Measurements from ENCODE around the gene COL12A1. TPM values are rescaled to one million over a fixed set of nuclear protein-coding genes. Genes with fewer than 3 reads are reported as not detected.

COL12A1 gene
- total RNA-seq, 2 donors from 2014 or later, result 0.13 to 0.64 TPM

DNA sequence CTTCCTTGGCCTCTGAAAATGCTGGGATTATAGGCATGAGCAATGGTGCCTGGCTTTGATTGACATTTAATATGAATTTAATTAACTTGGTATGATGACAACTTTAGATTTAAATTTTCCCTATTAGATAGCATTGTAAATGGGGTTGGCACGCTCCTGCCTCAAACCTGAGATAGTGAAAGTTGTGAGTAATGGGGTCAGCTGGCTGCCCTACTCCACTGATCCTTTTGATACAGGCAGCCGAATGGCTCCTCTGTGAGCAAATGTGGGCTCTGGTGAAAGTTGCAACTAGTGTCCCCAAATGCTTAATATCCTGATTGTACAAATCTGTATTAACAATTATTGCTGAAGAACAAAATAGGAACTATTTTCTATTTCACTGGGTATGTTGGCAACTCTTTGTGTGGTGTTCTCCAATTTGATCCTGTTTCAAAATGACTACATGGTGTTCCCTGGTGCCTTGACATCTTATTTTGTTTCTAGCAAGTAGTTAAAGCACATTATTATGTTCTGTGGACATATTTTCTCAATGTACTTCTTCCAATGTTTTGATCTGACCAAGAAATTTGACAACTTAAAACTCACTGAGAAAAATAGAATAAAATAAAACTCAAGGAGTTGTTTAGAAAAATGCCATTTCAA lies 97.4 kb downstream of the COL12A1 start:
- Histone ChIP-seq H3K27ac (ENCODE audit: low read depth, low read length) (no peak overlapping the region), H3K27me3 (ENCODE audit: control insufficient read depth, insufficient read depth, low read length, poor library complexity, severe bottlenecking) (no peaks in the 10 kb centered on the region), H3K9ac (ENCODE audit: extremely low read depth, low read length, poor library complexity, severe bottlenecking) (no peak overlapping the region), H3K36me3 (ENCODE audit: control insufficient read depth, insufficient read depth, low read length) (no peaks in the 10 kb centered on the region), H3K4me1 (ENCODE audit: control insufficient read depth, insufficient read depth, low read length) (no peaks in the 10 kb centered on the region), H3K9me3 (ENCODE audit: control insufficient read depth, low read length) (no peaks in the 10 kb centered on the region), H3K4me3 (ENCODE audit: low read length) (no peak overlapping the region)
- Mint-ChIP-seq H3K4me1 (no peaks in the 10 kb centered on the region), H3K27ac (no peak overlapping the region), H3K36me3 (ENCODE audit: low read depth) (no peaks in the 10 kb centered on the region), H3K27me3 (ENCODE audit: insufficient read depth) (no peaks in the 10 kb centered on the region), H3K9me3 (no peaks in the 10 kb centered on the region), H3K4me3 (no peak overlapping the region)
- TF ChIP-seq, protein P1, sequence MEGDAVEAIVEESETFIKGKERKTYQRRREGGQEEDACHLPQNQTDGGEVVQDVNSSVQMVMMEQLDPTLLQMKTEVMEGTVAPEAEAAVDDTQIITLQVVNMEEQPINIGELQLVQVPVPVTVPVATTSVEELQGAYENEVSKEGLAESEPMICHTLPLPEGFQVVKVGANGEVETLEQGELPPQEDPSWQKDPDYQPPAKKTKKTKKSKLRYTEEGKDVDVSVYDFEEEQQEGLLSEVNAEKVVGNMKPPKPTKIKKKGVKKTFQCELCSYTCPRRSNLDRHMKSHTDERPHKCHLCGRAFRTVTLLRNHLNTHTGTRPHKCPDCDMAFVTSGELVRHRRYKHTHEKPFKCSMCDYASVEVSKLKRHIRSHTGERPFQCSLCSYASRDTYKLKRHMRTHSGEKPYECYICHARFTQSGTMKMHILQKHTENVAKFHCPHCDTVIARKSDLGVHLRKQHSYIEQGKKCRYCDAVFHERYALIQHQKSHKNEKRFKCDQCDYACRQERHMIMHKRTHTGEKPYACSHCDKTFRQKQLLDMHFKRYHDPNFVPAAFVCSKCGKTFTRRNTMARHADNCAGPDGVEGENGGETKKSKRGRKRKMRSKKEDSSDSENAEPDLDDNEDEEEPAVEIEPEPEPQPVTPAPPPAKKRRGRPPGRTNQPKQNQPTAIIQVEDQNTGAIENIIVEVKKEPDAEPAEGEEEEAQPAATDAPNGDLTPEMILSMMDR (conservative IDR thresholded peaks at IDR 0.05), result no peak
- 81% methylated on average over 2 of the region's 2 CpGs; no CpG with 5 or more reads in 1 of the 2 experiments for WGBS, 2 experiments (ENCODE audit: insufficient coverage in 1 of 2, insufficient read length in 1 of 2)
- DNase-seq, result no peak

DNA sequence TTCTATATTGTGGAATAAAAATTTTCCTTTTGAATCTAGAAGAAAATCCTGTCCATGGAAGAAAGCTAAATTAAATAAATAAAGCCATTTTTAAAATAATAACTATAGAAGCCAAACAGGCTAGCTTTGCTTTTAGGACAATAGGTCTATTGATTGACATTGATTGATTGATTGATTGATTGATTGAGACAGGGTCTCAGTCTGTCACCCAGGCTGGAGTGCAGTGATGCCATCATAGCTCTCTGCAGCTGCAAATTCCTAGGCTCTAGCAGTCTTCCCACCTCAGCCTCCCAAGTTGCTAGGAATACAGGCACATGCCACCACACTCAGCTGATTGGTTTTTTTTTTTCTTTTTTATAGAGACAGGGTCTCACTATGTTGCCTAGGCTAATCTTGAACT lies 97.9 kb downstream of the COL12A1 start:
- Histone ChIP-seq H3K27ac (ENCODE audit: low read depth, low read length) (no peak overlapping the region), H3K4me1 (ENCODE audit: control insufficient read depth, insufficient read depth, low read length) (no peaks in the 10 kb centered on the region), H3K4me3 (ENCODE audit: low read length) (no peak overlapping the region), H3K36me3 (ENCODE audit: control insufficient read depth, insufficient read depth, low read length) (no peaks in the 10 kb centered on the region), H3K9ac (ENCODE audit: extremely low read depth, low read length, poor library complexity, severe bottlenecking) (no peak overlapping the region), H3K27me3 (ENCODE audit: control insufficient read depth, insufficient read depth, low read length, poor library complexity, severe bottlenecking) (no peaks in the 10 kb centered on the region), H3K9me3 (ENCODE audit: control insufficient read depth, low read length) (no peaks in the 10 kb centered on the region)
- Mint-ChIP-seq H3K9me3 (no peaks in the 10 kb centered on the region), H3K27me3 (ENCODE audit: insufficient read depth) (no peaks in the 10 kb centered on the region), H3K27ac (no peak overlapping the region), H3K36me3 (ENCODE audit: low read depth) (no peaks in the 10 kb centered on the region), H3K4me3 (no peak overlapping the region), H3K4me1 (no peaks in the 10 kb centered on the region)
- no peak for DNase-seq
- TF ChIP-seq, protein P1 (conservative IDR thresholded peaks at IDR 0.05), result no peak

DNA sequence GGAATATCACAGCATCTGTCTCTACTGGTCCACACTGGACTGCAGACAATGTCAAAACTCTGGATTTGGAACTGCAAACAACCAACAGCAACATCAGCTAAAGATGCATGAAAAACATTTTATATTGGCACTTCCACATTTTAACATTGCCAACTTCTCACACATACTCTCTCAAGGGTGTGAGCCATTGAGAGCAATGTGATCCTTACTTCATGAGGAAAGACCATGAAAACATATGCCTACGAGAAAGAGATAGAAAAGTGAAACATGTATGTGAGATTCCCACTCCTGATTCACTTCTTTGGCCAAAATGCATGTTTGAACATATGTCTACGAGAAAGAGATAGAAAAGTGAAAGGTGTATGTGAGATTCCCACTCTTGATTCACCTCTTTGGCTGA lies 99.4 kb downstream of the COL12A1 start:
- TF ChIP-seq, protein P1 (conservative IDR thresholded peaks at IDR 0.05), result no peak
- DNase-seq, result no peak
- no peak overlapping the region for H3K4me3 Mint-ChIP-seq

More for the DNA sequence above, 99.4 kb downstream of the COL12A1 start:
- H3K9me3 Mint-ChIP-seq, result no peaks in the 10 kb centered on the region
- no peak overlapping the region for H3K27ac Mint-ChIP-seq
- 94 to 100% methylated on average over 1 to 2 of the region's 2 CpGs for WGBS, 2 experiments (ENCODE audit: insufficient coverage in 1 of 2, insufficient read length in 1 of 2)
- H3K36me3 Mint-ChIP-seq (ENCODE audit: low read depth), result no peaks in the 10 kb centered on the region
- H3K4me3 ChIP-seq (ENCODE audit: low read length), result no peak overlapping the region
- no peaks in the 10 kb centered on the region for H3K4me1 ChIP-seq (ENCODE audit: control insufficient read depth, insufficient read depth, low read length)
- H3K4me1 Mint-ChIP-seq, result no peaks in the 10 kb centered on the region
- H3K36me3 ChIP-seq (ENCODE audit: control insufficient read depth, insufficient read depth, low read length), result no peaks in the 10 kb centered on the region
- no peak overlapping the region for H3K9ac ChIP-seq (ENCODE audit: extremely low read depth, low read length, poor library complexity, severe bottlenecking)
- H3K27ac ChIP-seq (ENCODE audit: low read depth, low read length), result no peak overlapping the region
- no peaks in the 10 kb centered on the region for H3K27me3 ChIP-seq (ENCODE audit: control insufficient read depth, insufficient read depth, low read length, poor library complexity, severe bottlenecking)
- no peaks in the 10 kb centered on the region for H3K9me3 ChIP-seq (ENCODE audit: control insufficient read depth, low read length)
- H3K27me3 Mint-ChIP-seq (ENCODE audit: insufficient read depth), result no peaks in the 10 kb centered on the region
